Peyer's patch (tissue), 4 donors: ENCODE data around the gene CGNL1.

ENCODE experiments used
- CTCF ChIP-seq, 6 experiments: fragments of 450-650 bp in 4 of 6; fragments of 200-600 bp in 2 of 6; sonication (generic) in 1 of 6; IDR thresholded peaks; one replicate each; pipeline ENCODE4 v1.5.1; 2017 to 2019; ENCODE audit warnings: antibody characterized with exemption in 6 of 6, mild to moderate bottlenecking in 3 of 6, moderate library complexity in 1 of 6
- POLR2A ChIP-seq, 2 donors: fragments of 450-650 bp; IDR thresholded peaks; one replicate each; pipeline ENCODE4 v1.5.1; 2017; ENCODE audit warnings: antibody characterized with exemption in 2 of 2, mild to moderate bottlenecking in 2 of 2, moderate library complexity in 2 of 2

GRCh38 chr15:57364282-57365007 lies 11.9 kb upstream of the CGNL1 start:
- no peak for TF ChIP-seq CTCF (IDR thresholded peaks at IDR 0.05)
- TF ChIP-seq POLR2A (IDR thresholded peaks at IDR 0.05): no peak
